Stimulated activated CD4-positive, alpha-beta T cell treated with anti-CD3 and anti-CD28 coated beads, Interleukin-12 subunit alpha, Interleukin-12 subunit beta, amount 100 ng/mL, for 24 hours (primary cell): ENCODE results near the gene RMND5A.
"Not testable (repeated sequence)": the region's sequence is repeated elsewhere in the genome, so short reads cannot be mapped to it uniquely, and the experiment has no call there.

Experiments used
- DNase-seq, 2 experiments: peaks; one replicate each; pipeline ENCODE4 v3.0.0-alpha.2; 2020; ENCODE audit warnings: low read depth in 2 of 2

RMND5A gene

GRCh38 chr2:86714579-86715173, 5.4 kb upstream of the RMND5A start:
- not testable (repeated sequence) for DNase-seq

GRCh38 chr2:86719263-86719636, 841 bp upstream of the RMND5A start:
- not testable (repeated sequence) for DNase-seq

- DNase-seq = peak; percentile 22 to 33
These were observed 639 bp downstream of the RMND5A start for GRCh38 chr2:86720540-86721320.

DNA sequence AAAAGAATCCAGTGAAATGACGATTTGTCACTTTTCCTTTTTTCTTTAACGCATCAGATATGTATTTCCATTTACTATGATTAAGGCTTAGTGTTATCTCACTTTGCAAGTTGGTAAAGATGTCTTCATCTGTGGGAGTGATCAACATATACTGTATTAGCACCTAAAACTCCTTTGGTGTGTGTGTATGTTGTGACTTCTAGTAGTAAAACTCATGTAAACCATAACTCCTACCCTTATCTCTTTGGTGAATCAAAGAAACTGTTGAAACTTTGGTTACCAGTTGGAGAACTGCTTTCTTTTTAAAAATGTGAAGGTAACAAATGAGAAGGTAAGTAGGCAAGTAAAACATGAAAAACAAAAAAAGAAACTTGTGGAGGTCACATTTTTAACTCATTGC, 5.6 kb downstream of the RMND5A start:
- DNase-seq = not testable (repeated sequence)

DNA sequence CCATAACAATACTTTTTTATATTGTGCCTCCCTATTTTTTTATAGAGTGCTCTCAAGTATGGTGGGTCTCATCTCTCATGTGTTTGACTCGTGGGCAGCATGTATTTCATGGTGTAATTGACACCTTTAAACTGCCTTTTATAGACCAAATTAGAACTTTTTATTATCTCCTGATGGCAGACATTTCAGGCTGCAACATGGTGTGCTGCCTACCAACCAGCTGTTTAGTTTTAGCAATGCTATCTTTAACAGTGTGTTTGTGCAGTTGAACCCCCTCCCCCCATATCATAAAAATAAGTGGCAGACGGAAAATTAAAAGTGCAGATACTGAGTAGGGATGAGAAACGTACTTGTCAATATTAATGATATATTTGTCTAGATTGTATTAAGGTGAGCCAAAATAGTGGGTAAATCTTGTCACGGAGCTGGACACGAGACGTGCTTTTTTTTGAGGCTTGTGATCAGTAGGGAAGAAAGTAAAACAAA, 12.0 kb downstream of the RMND5A start:
- not testable (repeated sequence) for DNase-seq

DNA sequence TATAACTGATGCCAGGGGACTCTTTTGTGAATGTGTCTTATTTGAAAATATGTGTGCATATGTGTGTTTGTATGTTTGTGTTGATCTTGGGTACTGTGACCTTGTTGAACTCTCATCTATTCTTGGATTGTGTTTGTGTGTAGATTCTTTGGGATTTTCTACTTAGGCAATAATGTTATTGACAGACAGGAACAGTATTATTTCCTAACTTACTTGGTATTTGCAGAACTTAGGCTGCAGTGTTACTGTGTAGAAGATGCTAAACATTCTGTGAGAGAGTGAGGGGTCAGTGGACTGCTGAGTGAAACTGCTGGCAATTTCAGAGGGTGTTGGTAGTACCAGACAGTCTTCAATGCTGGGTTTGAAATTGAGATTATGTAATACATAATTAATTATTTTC, 12.7 kb downstream of the RMND5A start:
- not testable (repeated sequence) for DNase-seq

DNA sequence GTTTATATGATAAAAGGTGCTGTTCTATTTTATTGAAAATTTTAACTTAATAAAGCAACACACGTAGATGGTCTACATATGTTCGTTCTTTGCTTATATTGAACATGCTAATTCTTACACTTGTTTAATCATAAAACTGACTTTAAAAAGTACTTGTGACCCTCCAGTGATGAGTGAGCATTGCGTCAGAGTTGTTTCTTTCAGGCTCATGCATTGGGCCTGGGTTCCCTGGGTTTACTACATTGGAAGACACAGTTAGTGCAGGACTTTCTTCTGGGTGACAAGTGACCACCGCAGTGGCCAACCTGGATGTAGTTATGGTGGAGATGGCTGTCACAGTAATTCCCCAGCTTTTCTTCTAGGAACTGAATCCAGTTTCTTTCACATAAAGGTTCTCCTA, 13.4 kb downstream of the RMND5A start:
- not testable (repeated sequence) for DNase-seq

DNA sequence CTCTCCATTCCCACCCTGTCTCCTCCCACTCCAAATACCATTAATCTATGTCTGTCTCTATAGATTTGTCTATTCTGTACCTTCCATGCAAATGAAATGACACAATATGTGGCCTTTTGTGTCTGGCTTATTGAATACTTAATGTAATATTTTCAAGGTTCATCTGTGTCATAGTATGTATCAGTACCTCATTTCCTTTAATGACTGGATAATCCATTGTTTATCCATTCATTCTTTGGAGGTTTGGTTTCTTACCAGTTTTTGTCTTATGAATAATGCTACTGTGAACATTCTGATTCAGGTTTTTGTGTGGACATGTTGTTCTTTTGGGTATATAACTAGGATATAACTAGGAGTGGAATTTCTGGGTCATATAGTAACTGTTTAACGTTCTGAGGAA, 14.8 kb downstream of the RMND5A start:
- not testable (repeated sequence) for DNase-seq

DNA sequence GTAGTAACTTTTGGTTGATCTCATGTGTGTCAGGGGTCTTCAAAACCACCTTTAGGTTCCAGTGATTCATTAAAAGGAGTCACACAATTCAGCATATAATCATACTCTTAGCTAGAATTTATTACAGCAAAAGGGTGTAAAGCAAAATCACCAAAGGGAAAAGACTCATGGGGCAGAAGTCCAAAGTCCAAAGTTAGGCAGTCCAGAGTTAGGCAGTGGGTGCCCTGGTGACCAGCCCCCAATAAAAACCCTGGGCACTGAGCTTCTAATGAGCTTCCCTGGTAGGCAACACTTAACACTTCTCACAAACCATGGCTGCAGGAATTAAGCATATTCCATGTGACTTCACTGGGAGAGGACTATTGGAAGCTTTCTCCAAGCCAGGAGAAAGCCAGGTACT, 19.4 kb downstream of the RMND5A start:
- not testable (repeated sequence) for DNase-seq

- not testable (repeated sequence) for DNase-seq
These were observed 19.8 kb downstream of the RMND5A start for GRCh38 chr2:86739889-86740288.

DNA sequence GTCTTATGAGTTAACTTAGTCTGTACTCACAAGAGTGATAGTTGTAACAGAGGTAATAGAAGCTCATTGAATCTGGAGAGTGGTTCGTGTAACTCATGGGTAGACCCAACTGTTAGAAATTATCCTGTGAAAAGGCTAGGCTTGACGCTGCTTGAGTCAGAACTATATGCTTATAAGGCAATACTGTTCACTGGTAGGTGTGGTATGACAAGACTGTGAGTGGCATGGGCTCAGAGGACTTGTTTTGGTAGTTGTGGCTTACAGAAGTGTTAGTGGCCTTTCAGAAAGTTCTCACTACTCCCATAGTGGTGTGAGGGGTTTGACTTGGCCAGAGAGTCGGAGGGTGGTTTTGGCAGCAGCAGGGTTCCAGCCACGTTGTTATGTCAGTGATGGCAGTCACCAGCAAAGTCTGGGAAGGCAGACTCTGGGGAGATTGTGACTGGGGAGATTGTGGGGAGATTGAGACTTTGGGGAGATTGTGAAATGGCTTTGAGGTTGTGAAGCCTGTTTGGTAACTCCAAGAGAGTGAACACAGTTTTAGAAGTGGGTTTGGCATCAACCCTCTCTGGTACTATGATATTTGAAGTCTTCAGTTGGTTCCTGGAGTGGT, 21.9 kb downstream of the RMND5A start:
- DNase-seq = not testable (repeated sequence)

GRCh38 chr2:86744152-86744551, 24.1 kb downstream of the RMND5A start:
- no peak for DNase-seq

DNA sequence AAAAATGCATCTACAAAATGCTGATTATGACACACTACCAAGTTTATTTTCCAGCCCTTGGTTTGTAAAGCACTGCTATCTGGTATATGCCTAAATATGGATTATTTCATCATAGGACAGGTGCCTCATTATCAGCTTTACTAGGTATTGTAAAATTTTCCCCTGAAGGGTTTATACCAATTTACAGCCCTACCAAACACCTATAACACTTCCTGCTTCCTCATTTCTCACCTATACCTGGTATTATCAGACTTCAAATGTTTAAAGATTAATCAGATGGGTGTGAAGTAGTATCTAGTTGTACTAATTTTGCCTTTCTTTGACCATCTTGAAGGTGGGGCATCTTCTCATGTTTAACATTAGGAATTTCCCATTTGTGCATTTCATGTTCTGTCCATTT, 26.8 kb downstream of the RMND5A start:
- DNase-seq = no peak

GRCh38 chr2:86747711-86748639, 27.9 kb downstream of the RMND5A start:
- DNase-seq = no peak

GRCh38 chr2:86750240-86750839, 30.2 kb downstream of the RMND5A start:
- no peak for DNase-seq

GRCh38 chr2:86751778-86752177, 31.7 kb downstream of the RMND5A start:
- no peak for DNase-seq

DNA sequence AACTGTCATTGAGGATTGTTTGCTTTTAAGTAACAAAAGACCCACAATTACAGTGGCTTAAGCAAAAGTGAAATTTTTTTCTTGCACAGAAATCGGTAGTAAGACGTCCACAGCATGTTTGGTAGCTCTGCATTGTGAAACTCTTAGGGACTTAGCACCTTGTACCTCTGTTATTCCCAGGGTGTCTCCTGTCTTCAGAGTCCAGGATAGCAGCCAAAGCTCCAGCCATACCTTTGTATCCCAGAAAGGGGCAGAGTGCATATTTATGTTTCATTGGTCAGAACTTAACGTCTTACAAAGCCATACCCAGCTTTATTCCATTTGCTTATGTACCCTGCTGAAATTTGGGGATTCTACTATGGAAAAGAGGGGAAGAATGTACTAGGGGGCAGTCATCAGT, 32.8 kb downstream of the RMND5A start:
- no peak for DNase-seq

- no peak for DNase-seq
These were observed 33.5 kb downstream of the RMND5A start for GRCh38 chr2:86753606-86754005.

DNA sequence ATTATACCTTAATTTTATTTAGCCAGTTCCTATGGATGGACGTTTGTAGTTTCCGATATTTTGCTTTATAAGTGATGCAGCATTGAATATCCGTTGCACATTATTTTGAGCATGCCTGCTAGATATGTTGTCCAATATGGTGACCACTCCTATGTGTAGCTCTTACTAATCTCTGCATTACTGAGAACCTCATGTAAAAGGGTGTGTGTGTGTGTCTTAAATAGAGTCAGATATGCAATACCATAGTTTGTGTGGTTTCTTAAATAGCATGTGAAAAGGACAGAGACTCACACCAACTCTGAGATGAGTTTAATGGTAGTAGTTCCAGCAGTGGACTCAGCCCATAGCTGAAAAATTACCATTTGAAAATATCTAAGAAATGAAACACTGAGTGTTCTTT, 38.3 kb downstream of the RMND5A start:
- no peak for DNase-seq

DNA sequence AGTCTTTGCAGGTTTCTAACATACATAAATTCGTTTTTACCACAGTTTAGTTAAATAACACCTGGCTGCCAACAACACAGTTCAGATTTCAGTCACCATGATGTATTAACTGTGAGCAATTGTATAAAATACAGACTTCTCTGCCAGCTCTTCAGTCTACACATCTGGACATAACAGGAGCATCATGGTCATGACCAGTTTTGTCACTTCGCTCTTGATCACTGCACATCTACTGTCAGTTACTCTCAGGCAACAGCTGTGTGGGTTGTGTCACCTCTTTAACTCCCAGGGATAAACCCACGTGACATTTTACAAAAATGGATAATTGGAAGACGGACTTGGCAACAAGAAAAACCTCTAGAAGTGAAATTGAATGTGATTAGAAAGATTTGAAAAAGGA, 40.3 kb downstream of the RMND5A start:
- DNase-seq = no peak

DNA sequence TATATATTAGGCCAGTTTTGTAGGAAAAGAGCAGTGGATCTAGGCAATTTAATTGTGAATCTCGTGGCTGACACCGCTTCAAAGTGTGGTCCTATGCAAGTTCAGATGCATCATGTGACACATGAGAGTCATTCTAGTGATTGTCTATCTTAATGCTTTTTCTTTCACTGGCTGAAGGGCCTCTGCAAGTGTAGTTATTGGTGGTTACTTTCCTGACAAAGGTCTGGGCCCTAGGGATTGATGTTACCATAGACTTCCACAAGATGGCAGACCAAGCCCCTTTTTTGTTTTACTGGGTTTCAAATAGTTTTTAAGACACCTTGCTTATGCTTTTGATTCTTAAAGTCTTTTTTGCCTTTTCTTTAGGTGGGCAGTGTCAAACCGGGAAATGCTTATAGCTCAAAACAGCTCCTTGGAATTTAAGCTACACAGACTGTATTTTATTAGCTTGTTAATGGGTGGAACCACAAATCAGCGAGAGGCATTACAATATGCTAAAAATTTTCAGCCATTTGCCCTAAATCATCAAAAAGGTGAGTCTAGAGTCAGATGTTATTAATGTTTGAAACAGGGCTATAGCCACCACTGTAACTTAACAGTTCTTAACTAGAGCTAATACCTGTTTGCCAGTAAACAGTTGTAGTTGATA, 44.7 kb downstream of the RMND5A start:
- DNase-seq = no peak
